Activated naive CD4-positive, alpha-beta T cell treated with anti-CD3 and anti-CD28 coated beads, Interleukin-2, amount 50 U/mL, for 16 hours (primary cell): ENCODE results near the gene NSUN7.
A peak's percentile ranks its signal among the peaks of the same experiment; 100 is the strongest.
"Not testable (repeated sequence)": the region's sequence is repeated elsewhere in the genome, so short reads cannot be mapped to it uniquely, and the experiment has no call there.

Source experiments
- DNase-seq: peaks from one replicate; pipeline ENCODE4 v3.0.0-alpha.2; 2020

Gene NSUN7

DNA sequence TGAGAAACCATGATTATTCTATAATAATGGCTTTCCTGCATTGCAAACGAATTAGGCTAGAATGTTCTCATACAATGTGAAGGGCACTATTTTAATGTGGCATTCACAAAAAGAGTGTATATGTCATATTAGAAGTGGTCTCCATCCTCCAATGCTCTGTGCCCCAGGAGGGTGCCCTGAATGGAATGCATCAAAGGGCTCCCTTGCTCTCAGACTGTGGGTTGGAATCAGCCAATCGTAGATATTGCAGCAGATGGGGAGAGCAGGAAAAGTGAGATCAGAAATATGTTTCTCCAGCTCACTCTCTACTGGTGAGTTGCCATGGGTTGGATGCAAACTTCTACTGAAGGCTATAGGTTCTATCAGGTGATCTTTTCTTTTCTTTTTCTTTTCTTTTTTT lies 11.9 kb upstream of the NSUN7 start:
- DNase-seq: no peak

DNA sequence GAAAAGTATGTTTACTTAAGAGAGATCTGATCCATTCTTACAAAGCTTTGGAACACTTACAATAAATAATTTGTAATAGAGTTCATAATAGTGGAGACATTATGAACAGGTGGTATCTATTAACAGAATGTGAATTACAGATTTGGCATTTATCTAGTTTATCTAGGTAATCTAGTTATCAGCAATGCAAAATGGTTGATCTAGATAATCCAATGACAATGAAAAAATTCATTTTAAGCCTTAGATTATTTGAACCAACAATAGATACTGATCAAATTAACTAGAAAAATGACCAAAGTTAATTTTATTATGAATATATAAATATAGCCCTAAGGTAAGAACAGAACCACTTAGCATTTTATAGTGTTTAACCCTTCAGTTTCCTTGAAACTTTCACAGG lies 10.4 kb upstream of the NSUN7 start:
- DNase-seq: no peak

DNA sequence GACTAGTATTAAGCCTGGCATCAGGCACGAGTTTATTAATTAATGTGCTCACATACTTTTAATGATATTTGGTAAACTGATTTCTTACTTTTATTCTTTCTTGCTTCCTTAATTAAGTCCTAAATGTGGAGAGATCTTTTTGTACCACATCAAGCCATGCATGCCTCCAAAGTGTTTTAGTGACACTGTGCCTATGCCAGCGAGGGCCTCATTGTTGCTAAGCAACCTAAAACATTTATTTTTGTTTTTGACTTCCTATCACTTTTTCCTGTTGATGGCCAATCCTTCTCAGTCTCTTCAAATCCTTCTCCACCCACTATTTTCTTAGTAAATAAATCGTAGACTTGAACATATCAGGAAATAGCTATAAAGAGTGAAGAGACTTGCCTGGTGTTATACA lies 5.5 kb upstream of the NSUN7 start:
- no peak for DNase-seq

- DNase-seq: no peak
These were observed 4.3 kb upstream of the NSUN7 start for GRCh38 chr4:40745285-40745984.

DNA sequence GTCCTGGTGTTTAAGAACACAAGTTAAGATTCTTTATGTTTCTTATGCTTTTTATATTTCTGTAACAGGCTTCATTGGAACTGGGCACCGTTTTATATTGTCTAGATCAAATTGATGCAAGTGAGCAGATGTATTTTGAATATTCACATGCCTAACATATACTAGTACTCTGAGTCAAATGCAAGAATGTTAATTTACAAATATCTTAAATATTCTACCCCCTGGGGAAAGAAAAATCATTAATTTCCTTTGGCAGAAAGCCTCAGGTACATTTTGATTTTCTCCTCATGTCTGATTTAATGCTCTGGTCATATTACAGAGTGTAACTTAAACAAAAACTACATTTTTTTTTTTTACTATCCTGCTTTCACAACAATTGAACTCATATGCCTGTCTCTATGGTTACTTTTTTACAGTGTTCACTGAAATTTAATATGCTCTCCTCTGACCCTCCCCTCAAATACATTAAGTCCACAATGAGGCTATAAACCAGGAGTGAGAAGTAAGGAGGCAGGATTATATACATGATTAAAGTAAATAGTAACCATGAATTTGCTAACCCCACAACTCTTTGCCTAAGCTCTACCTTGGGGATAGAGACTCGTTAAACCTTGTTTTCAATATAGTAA lies 2.4 kb upstream of the NSUN7 start:
- DNase-seq: no peak

DNA sequence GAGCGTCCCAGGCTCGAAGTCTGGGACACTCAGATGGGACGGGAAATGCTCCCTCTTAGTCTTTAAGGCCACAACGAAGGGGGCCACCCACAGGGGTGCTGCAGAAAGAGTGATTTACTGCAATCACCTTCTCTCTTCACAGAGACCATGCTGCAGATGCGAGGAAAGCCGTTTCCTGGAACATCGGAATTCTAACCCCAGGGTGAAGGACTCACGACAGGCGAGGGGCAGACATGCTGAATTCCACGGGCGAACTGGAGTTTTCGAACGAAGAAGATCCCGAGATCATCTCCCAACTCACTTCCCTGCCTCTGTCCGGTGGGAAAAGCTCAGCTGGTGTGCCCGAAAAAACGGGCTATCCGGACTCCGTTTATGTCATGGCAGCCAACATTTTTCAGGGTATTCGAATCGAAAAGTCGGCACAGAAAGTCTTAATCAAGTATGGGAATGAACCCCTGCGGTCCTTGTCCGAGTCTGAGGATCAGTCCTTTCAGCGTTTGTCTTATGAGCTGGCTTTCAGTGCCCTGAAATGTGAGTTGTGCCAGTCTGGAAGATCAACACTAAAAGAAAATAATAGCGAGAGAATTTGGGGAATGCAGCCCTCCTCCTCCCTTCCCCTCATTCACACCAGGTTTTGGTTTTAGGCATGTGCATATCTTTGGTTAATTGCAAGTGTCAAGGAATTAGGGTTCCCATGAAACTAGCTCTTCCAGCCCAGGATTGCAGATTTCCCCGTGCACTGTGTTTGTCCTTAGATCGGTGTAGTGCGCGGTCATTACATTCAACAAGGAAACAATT lies 905 bp downstream of the NSUN7 start:
- DNase-seq: no peak

GRCh38 chr4:40755616-40756015 lies 5.9 kb downstream of the NSUN7 start:
- no peak for DNase-seq

DNA sequence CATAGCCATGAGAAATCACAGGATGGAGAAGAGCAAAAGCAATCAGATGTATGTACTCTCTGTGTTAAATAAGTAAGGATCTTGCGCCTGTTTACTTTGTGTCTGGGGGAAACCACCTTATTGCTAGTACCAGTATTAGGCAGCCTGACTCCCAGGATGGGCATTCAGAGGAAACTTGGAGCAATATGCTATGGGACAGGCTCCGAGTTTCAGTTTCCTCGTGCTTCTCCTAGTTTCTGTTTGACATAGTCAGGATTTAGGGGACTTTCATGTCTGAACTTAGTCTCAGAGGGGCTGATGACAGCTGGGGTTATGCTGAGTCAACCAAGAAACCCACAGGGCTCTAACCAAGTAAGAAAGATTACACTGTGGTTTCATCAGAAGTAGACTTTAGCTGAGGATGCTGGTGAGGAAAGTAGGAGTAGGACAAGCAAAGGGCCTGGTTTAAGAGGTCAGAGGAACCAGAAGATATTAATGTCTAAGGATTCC lies 13.5 kb downstream of the NSUN7 start:
- peak; percentile 17 for DNase-seq

DNA sequence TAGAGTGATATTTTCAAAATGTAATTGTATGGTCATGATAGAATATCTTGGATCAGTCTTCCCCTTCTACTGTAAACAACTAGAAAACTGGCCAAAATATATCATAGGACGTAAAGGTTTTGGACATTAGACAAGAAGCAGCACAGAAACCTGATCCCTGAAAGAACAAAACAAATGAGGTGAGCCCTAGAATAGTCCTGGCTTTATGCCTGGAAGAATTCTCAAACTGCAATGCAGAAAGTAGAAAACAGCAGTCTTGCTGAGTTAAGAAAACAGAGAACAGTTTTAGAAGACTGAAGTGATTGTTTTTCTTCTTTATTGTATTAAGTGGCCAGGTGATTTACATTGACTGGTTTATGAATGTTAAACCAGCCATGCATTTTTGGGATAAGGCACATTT lies 19.5 kb downstream of the NSUN7 start:
- DNase-seq: no peak

GRCh38 chr4:40778090-40778489 lies 28.3 kb downstream of the NSUN7 start:
- DNase-seq: no peak

GRCh38 chr4:40782876-40783275 lies 33.1 kb downstream of the NSUN7 start:
- DNase-seq: no peak

GRCh38 chr4:40785727-40786126 lies 36.0 kb downstream of the NSUN7 start:
- no peak for DNase-seq

GRCh38 chr4:40788331-40788730 lies 38.6 kb downstream of the NSUN7 start:
- no peak for DNase-seq

- no peak for DNase-seq
These were observed 39.3 kb downstream of the NSUN7 start for GRCh38 chr4:40789031-40789430.

DNA sequence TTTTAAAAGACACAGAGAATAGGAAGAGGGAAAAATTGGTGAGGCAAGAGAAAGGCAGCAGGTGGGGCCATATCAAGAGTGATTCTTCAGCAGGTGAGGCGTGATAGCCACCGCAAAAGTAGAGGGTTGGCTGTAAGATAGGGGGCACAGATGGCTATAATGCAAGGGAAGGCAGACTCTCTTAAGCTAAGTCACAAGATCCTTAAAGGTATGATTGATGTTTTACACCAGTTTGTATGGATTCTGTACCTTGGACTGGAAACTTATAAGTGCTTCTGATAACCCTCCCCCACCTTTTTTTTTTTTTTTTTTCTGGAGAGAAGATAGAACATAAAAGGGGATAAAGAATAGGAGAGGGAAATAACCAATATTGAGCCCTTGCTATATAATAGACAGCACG lies 40.0 kb downstream of the NSUN7 start:
- no peak for DNase-seq

GRCh38 chr4:40800064-40800463 lies 50.3 kb downstream of the NSUN7 start:
- DNase-seq: no peak

- DNase-seq: no peak
These were observed 54.8 kb downstream of the NSUN7 start for GRCh38 chr4:40804598-40804997.

GRCh38 chr4:40808926-40809457 lies 59.2 kb downstream of the NSUN7 start:
- DNase-seq: no peak

GRCh38 chr4:40811956-40812355 lies 62.2 kb downstream of the NSUN7 start:
- no peak for DNase-seq

DNA sequence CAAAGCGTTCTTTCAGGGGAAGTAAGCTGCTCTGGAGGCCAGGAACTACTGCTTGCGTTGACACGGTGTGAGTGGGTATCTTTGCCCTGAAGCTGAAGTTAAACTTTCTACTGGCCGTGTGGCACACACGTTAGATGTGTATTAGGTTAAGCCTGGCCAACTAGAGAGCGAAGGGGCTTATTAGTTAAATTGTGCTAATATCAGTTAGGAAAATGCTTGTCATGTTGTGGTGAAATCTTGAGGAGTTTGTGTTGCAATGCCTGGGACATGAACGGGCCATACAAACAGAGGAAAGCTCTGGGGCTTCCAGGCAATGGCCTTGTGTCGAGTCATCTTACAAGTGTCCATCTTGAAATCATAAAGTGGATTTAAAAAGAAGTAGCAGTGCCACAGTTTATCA lies 62.6 kb downstream of the NSUN7 start:
- DNase-seq: no peak

DNA sequence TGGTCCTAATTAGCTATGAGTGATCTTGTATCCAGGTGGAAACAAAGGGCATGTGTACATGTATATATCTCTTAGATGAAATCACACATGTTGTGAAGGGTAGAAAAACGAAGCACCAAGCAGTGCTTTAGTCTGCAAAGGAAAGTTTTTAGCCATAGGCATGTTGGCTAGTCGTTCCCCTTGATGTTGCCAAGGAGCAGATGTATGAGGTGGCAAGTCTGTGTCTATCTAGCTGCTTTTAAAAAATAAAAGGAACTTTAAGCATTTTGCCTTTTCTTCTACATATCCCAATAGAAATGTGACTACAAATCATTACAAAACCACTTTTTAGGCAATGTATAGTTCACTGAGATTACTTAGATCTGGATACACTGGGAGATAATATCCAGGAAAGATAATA lies 63.1 kb downstream of the NSUN7 start:
- no peak for DNase-seq

DNA sequence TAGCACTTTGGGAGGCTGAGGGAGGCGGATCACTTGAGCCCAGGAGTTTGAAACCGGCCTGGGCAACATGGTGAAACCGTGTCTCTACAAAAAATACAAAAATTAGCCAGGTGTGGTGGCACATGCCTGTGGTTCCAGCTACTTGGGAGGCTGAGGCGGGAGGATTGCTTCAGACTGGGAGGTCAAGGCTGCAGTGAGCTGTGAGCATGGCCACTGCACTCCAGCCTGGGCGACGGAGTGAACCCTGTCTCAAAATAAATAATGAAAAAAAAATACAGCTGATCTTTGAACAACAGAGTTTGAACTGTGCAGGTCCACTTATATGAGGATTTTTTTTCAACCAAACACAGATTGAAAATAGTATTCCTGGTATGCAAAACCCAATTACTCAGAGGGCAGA lies 67.4 kb downstream of the NSUN7 start:
- not testable (repeated sequence) for DNase-seq

GRCh38 chr4:40820101-40820500 lies 70.3 kb downstream of the NSUN7 start:
- DNase-seq: no peak
